Measurements from ENCODE around the gene LTBP1. TPM values are rescaled to one million over a fixed set of nuclear protein-coding genes. Genes with fewer than 3 reads are reported as not detected.

Gene LTBP1
- total RNA-seq, 2 experiments from 2014 or later: 0.18 TPM; not detected in 1

DNA sequence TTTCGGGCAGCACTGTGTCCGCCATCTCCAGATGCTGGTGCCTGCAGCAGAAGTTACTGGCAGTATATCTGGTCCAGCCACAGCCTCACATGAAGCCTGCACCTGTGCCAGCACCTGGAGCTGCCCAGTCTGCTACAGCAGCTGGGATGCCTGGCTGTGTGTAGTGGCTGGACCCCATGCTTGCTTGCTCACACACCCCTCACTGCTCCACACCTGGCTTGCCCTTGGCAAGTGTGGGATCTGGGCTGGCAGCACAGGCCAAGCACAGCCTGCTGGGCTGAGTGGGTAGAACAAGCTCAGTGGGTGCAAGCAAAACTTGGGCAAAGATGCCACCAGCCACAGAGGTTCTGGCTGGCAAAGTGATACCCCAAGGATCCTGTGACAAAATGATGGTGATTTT is 320.3 kb downstream of the LTBP1 start:
- ATAC-seq (no peak), DNase-seq (no peak)
- POLR2A ChIA-PET: no interaction called here
- no peak overlapping the region for H3K4me3 Mint-ChIP-seq
- CTCF ChIA-PET: interaction anchor here (2.2 kb wide), 1 partner anchor 105 kb away, joined by 5 read pairs; no protein-coding TSS in a partner anchor
- H3K36me3 Mint-ChIP-seq (ENCODE audit: low read depth): no peaks in the 10 kb centered on the region
- TF ChIP-seq, protein P1, sequence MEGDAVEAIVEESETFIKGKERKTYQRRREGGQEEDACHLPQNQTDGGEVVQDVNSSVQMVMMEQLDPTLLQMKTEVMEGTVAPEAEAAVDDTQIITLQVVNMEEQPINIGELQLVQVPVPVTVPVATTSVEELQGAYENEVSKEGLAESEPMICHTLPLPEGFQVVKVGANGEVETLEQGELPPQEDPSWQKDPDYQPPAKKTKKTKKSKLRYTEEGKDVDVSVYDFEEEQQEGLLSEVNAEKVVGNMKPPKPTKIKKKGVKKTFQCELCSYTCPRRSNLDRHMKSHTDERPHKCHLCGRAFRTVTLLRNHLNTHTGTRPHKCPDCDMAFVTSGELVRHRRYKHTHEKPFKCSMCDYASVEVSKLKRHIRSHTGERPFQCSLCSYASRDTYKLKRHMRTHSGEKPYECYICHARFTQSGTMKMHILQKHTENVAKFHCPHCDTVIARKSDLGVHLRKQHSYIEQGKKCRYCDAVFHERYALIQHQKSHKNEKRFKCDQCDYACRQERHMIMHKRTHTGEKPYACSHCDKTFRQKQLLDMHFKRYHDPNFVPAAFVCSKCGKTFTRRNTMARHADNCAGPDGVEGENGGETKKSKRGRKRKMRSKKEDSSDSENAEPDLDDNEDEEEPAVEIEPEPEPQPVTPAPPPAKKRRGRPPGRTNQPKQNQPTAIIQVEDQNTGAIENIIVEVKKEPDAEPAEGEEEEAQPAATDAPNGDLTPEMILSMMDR (IDR thresholded peaks at IDR 0.05): no peak
- H3K27me3 Mint-ChIP-seq: peaks cover 5% of the 10 kb centered on the region
- intact Hi-C loops (cut with micrococcal nuclease): no loop called here
- peaks cover 3% of the 10 kb centered on the region for H3K4me1 Mint-ChIP-seq (ENCODE audit: low read depth)
- H3K27ac Mint-ChIP-seq: no peak overlapping the region
- no peaks in the 10 kb centered on the region for H3K9me3 Mint-ChIP-seq

DNA sequence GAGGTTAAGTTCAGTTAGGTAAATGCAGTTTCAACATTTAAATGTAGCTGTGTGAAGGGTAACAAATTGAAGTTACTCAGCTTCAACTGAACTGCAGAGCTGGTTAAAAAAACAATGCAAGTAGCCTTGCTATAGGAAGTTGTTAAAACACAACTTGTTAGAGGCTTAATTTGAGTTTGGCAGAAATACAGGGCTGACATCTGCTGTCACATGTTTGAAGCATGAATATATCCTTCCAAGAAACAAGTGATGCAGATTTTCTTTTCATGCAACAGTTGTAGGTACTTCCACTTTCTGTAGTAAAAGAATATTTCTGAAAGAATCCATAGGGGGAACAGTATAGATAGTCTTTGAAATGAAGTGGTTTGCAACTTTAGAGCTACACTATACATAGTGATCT is 321.0 kb downstream of the LTBP1 start:
- intact Hi-C loops (cut with micrococcal nuclease): no loop called here
- Mint-ChIP-seq H3K4me1 (ENCODE audit: low read depth) (peaks cover 5% of the 10 kb centered on the region), H3K27ac (no peak overlapping the region), H3K4me3 (no peak overlapping the region), H3K36me3 (ENCODE audit: low read depth) (no peaks in the 10 kb centered on the region), H3K9me3 (no peaks in the 10 kb centered on the region), H3K27me3 (peaks cover 5% of the 10 kb centered on the region)
- DNase-seq (no peak), ATAC-seq (no peak)
- CTCF ChIA-PET: interaction anchor here (2.2 kb wide), 1 partner anchor 105 kb away, joined by 5 read pairs; no protein-coding TSS in a partner anchor
- POLR2A ChIA-PET: interaction anchor here (0.8 kb wide), 1 partner anchor 56 kb away, joined by 3 read pairs; no protein-coding TSS in a partner anchor
- TF ChIP-seq, protein P1 (IDR thresholded peaks at IDR 0.05): no peak

DNA sequence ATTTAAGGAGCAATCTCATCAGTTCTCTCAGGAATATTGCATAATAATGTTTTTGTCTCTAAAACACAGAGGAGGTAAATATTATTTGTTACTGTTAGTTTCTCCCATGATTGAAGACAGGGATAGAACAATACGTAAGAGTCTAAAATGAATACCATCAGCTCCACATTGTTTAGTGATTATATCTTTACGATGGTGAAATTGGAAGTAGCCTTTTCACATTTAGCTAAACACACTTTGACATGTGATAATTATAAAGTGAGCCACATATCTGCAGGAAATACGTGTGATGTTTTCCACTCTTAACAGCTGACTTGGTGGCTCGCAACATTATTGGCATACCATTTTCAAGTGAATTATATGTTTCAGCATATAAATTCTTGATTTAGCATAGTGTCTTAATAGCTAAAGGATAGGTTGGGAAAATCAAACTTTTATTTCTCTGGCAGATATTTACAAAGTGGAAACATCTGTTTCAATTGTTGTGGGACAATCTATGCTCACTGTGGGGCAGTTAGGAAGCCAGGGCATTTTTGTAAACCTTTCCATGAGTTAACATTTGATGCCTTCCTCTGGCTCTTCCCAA is 321.6 kb downstream of the LTBP1 start:
- ChIA-PET CTCF (interaction anchor here (2.2 kb wide), 1 partner anchor 104 kb away, joined by 5 read pairs; no protein-coding TSS in a partner anchor), POLR2A (interaction anchor here (0.8 kb wide), 1 partner anchor 56 kb away, joined by 3 read pairs; no protein-coding TSS in a partner anchor)
- TF ChIP-seq, protein P1 (IDR thresholded peaks at IDR 0.05): no peak
- no peak for DNase-seq
- ATAC-seq: no peak
- H3K27me3 Mint-ChIP-seq: peaks cover 8% of the 10 kb centered on the region
- H3K36me3 Mint-ChIP-seq (ENCODE audit: low read depth): no peaks in the 10 kb centered on the region
- H3K9me3 Mint-ChIP-seq: no peaks in the 10 kb centered on the region
- intact Hi-C loops (cut with micrococcal nuclease): no loop called here
- H3K4me3 Mint-ChIP-seq: no peak overlapping the region
- H3K4me1 Mint-ChIP-seq (ENCODE audit: low read depth): peaks cover 9% of the 10 kb centered on the region
- no peak overlapping the region for H3K27ac Mint-ChIP-seq

DNA sequence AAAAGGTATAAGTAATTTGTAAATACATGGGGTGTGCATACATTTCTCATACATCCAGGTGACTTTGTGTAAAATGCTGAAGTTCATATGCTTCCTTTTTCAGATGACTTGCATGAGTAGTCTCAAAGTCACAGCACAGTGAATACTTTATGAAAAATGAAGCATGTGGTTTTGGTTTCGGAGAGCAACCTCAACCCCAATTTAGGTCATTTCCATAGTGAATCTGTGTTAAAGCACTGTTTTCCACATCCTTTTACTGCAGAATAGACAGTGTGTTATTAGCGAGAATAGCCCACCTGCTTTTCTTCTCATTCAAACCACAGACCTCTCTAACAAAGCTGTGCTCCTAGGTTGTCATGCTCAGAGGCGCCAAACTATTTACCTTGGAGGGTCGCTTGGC is 325.2 kb downstream of the LTBP1 start:
- TF ChIP-seq, protein P1 (IDR thresholded peaks at IDR 0.05): no peak
- H3K9me3 Mint-ChIP-seq: no peaks in the 10 kb centered on the region
- intact Hi-C loops (cut with micrococcal nuclease): no loop called here
- H3K4me3 Mint-ChIP-seq: no peak overlapping the region
- ATAC-seq (peak; percentile 81), DNase-seq (peak; percentile 43)
- H3K27me3 Mint-ChIP-seq: peaks cover 11% of the 10 kb centered on the region
- POLR2A ChIA-PET: no interaction called here
- H3K36me3 Mint-ChIP-seq (ENCODE audit: low read depth): no peaks in the 10 kb centered on the region
- CTCF ChIA-PET: no interaction called here
- H3K27ac Mint-ChIP-seq: no peak overlapping the region
- peaks cover 9% of the 10 kb centered on the region for H3K4me1 Mint-ChIP-seq (ENCODE audit: low read depth)

DNA sequence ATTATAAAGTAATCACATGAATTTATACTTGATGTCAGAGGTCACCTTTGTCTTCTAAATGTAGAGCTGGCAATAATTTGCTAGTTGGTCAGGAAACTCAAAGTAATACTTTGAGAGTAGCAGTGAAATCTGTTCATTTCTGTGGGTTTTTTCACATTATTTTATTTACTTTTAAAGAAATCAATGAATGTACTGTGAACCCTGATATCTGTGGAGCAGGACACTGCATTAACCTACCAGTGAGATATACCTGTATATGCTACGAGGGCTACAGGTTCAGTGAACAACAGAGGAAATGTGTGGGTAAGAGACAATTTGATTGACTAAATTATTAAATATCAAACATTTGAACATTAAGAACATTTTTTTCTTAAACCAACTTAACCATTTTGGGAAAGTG is 326.7 kb downstream of the LTBP1 start:
- no peaks in the 10 kb centered on the region for H3K36me3 Mint-ChIP-seq (ENCODE audit: low read depth)

More for the DNA sequence above, 326.7 kb downstream of the LTBP1 start:
- intact Hi-C loops (cut with micrococcal nuclease): no loop called here
- no peak overlapping the region for H3K4me3 Mint-ChIP-seq
- no peak overlapping the region for H3K27ac Mint-ChIP-seq
- ChIA-PET POLR2A (no interaction called here), CTCF (no interaction called here)
- H3K27me3 Mint-ChIP-seq: peaks cover 11% of the 10 kb centered on the region
- H3K4me1 Mint-ChIP-seq (ENCODE audit: low read depth): peaks cover 9% of the 10 kb centered on the region
- DNase-seq (no peak), ATAC-seq (no peak)
- H3K9me3 Mint-ChIP-seq: no peaks in the 10 kb centered on the region
- TF ChIP-seq, protein P1 (IDR thresholded peaks at IDR 0.05): no peak
